ENCODE results near the gene PMPCA.

DNA sequence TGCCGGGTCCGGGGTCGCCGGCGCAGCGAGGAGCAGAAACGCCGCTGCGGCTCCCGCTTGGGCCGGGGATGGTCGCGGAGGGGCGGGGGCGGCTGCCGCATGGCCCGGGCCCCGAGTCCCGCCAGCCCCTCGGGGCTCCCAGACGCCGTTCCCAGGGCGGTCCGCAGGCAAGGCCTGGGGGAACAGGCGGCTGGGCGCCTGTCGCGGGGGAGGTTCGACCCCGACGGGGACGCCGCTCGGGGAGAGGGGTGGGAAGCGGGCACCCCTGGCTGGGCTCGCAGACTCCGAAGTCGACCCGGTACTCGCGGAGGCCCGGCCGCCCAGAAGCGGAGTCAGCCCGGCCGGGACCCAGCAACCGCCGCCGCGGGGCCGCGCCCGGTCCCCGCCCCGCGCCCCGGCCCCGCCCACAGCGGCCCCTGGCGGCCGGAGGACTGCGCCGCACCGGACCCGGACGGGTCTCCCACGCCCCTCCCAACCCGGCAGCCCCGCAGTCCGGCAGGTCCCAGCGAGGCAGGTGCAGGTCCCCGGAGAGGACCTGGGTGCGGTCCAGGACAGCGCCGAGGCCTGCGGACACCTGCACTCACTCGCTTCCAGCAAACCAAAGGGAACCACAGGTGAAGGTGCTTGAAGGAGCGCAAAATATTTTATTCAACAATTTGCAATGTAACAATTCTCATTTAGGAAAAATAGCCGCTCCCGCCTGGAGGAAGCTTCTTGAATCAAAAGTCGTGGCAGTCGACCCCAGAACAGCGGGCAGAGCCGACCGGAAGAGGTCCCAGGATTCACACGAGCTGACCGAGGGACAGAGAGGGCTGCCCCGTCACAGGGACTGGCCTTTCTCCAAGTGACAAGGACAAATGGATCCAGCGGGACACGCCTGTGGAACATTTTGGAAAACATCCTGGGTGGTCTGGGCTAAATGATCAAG lies 29.3 kb downstream of the PMPCA start, which contains the start of gene INPP5E:
- TF ChIP-seq CTCF (conservative IDR thresholded peaks at IDR 0.05 in 1 of 2, IDR thresholded peaks at IDR 0.05 in 1 of 2; ENCODE audit: low read depth in 1 of 2, low read length in 2 of 2) (peak; percentile 31 to 38), EZH2 (IDR thresholded peaks at IDR 0.05; ENCODE audit: low read length, missing control alignments) (no peak)
